HT-29 (cell line): ENCODE measurements around the gene CPPED1. TPM values are rescaled to one million over a fixed set of nuclear protein-coding genes. Genes with fewer than 3 reads are reported as not detected.

ENCODE experiments used
- DNase-seq: peaks from one replicate; pipeline ENCODE4 v3.0.0-alpha.2; 2015; ENCODE audit warnings: low spot score
- total RNA-seq: library from RNA; depleted of rRNA; stranded (reverse); fragments of >200 nt; shearing (Covaris generic); gene quantifications from 2 replicates; pipeline ENCODE4 v1.2.3, GENCODE V29; 2014

Gene CPPED1
- total RNA-seq, 1 experiment from 2014 or later = not detected

DNA sequence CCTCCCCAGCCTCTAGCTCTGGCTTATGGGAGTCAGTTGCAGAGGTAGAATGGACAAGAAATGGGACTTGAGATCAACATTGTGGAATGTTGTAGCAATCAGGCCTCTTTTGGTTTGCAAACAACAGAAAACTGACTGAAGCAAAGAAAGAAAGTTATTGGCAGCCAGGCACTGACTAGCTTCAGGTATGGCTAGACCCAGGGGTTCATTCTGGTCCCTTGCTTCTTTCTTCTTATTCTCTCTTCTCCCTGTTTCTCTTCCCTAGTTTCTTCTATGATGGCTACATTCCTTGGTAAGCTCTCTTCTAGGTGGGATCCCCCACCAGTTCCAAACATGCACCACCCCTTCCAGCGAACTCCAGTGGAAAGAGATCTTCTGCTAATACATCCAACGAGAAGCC, 154.3 kb downstream of the CPPED1 start:
- DNase-seq = no peak

DNA sequence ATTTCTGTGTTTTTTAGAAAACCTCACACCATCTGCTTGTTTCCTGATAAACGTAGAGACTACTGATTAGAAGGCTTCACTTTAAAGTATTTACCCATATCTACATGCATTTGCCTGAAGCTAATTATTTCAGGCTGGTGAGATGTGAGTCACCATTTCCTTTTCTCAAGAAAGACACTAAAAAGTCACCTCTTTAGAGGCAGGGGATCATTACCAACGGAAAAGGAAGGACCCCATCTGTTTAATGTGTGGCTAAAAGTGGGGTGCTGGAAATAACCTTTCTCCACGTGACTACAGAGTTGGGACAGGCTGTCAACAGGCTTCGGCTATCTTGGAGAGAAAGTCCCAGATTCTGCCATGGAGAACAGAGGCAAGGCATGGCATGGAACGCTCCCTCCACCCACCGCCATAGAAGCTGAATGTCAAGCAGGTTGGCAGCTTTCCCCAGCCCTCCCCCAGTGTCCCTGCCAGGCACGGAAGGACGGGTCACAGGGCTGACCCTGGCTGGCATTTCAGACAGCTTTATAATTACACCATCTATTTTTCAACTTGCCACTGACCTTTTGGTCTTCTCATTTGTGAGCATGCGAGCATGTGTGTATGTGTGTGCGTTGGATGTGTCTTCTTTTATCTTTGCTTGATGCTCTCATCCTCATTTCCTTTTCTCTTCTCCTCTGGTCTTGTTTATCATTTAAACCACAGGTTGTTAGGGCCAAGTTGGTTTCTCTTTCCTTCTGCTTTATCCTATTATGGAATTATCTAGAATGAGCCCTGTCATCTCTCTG, 157.0 kb downstream of the CPPED1 start:
- DNase-seq = no peak

GRCh38 chr16:12646098-12646489, 157.6 kb downstream of the CPPED1 start:
- no peak for DNase-seq

GRCh38 chr16:12643034-12643455, 160.6 kb downstream of the CPPED1 start:
- no peak for DNase-seq

DNA sequence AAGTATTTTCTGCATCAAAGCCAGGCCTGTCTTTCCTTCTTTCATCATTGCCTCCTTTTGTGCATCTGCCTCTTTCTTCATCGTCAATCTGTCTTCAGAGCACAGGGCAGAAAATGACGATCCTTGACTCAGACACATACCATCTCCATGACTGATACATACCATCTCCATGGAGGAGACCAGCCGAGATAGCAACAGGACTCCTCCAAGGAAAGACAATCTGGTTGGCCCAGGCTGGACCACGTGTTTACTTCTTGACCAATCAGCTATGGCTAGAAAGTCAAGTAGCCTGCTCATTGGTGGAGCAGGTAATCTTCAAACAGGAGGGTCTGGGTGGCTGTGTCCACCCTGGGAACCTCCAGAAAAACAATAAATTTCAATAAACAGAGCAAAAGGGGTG, 164.6 kb downstream of the CPPED1 start:
- DNase-seq = no peak

- DNase-seq = no peak
Observed at GRCh38 chr16:12637002-12637401, 166.7 kb downstream of the CPPED1 start.

GRCh38 chr16:12629271-12629670, 174.4 kb downstream of the CPPED1 start:
- DNase-seq = no peak

DNA sequence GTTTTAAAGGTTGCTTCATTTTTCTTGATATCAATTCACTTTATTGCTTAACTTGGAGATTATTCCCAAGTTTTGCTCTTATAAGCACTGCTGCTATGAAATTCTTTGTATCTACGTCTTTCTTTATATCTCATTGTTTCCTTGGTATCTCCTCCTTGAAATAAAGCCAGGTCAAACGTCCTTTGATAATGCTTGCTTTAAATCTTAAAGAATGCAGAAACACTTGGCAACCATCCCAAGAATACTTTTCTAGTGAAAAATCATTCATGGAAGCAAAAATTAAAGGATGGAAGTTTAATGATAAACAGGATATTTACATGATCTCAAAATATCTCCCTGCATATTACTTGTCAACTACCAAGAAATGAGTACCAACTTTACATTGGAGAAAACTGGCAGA, 175.2 kb downstream of the CPPED1 start:
- DNase-seq = no peak

DNA sequence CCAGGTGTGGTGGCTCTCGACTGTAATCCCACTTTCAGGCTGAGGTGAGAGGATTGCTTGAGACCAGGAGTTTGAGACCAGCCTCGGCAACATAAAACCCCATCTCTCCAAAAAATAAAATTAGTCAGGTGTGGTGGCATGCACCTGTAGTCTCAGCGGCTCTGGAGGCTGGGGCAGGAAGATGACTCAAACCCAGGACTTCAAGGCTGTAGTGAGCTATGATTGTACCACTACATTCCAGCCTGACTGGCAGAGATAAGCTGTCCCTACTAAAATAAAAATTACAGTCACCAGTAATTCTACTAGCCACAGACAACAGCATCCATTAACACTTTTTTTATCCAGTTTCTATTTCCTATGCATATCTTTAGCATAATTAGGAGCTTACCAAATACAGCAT, 176.3 kb downstream of the CPPED1 start:
- DNase-seq = no peak

- no peak for DNase-seq
Observed at GRCh38 chr16:12626411-12626810, 177.3 kb downstream of the CPPED1 start.

- no peak for DNase-seq
Observed at GRCh38 chr16:12625716-12626115, 178.0 kb downstream of the CPPED1 start.

DNA sequence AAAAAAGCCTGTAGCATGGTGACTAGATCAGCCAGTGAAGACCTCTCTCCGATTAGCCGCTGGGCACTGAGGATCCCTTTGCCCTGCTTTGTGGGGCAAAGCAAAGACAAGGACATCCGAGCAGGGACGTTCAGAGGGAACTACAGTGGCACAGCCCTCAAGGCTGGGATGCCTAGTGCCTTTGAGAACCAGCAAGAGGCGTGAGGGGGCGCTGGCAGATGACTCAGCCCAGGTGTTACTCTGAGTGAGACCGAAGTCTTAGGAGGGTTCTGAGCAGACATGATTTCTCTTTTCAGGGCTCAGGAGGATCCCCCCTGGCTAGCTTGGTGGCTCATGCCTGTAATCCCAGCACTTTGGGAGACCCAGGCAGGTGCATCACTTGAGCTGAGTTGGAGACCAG, 178.6 kb downstream of the CPPED1 start:
- DNase-seq = no peak

DNA sequence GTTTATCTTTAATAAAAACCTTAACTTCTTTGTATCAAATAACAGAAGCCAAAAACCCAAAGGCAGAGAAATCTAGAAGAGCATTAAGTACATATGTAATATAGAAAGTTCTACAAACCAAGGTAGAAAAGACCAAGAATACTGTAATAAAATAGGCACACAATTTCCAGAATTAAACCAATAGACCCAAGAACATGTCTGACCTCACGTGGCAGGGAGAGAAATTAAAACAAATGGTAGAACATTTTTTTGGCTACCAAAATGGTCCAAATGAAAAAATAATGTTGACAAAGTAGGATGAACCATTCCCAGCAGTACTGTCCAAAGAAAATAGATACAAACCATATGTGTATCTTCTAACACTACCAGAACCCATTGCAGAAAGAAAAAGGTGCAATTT, 183.5 kb downstream of the CPPED1 start:
- DNase-seq = no peak

- no peak for DNase-seq
Observed at GRCh38 chr16:12618515-12618914, 185.2 kb downstream of the CPPED1 start.

DNA sequence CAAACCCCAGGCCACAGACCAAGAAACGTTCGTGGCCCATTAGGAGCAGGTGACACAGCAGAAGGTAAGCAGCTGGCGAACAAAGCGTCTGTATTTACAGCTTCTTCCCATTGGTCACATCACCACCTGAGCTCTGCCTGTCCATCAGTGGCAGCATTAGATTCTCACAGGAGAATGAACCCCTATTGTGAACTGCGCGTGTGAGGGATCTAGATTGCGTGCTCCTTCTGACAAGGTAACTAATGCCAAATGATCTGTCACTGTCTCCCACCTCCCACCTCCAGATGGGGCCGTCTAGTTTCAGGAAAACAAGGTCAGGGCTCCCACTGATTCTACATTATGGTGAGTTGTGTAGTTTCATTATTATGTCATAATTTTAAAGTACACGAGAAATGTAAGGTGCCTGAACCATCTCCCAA, 186.3 kb downstream of the CPPED1 start:
- no peak for DNase-seq

DNA sequence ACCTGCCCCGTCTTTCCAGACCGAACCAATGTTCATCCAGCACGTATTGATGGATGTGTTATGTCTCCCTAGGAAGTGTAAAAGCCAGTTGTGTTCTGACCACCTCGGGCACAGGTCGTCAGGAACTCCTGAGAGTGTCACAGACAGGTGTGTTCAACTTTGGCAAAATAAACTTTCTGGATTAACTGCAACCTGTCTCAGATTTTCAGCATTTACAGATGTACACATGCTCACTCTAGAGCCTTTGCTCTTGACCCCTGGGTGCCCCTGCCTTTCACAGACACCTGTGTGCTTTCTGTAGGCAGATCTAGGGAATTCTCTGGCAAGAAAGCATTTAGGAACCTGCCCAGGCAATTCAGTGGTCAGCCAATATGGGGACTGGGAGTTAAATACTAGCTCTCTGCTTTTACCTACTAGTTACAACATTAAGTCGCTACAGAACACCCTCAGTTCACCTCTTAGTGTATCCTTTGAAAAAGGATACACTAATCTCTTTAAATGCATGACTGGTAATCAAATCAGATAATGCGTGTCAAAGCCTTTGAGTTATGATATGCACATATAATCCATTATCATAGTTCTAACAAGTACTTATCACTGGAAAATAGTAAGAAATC, 188.9 kb downstream of the CPPED1 start:
- no peak for DNase-seq

DNA sequence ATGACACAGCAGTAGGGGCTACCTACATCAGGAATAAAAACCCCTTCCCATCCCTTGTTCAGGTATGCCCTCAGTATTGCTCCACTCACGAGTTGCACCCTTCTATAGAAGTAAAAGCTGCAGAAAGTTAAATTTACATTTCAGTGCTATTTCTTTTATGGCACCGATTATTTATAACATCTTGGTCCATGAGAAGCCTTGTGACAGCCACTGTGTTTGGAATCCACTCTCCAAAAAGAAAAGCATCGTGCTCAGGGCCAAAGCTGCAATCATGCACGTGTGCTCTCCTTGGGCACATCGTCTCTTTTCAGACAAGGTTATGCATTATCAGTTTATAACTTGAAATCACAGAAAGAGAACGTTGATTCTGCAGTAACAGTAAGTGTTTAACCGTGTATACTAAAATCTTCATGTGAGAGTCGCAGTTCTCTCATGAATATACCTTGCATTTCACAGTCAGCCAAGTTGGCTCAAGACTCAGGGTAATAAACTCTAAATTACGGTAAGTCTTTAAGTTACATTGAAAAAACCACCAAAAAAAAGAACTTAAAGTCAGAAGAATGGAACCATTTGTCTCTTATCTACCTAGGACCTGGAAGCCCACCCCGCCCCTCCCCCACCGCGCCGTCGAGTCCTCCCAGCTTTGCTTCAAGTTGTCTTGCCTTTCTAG, 189.6 kb downstream of the CPPED1 start:
- no peak for DNase-seq

GRCh38 chr16:12613131-12613991, 190.3 kb downstream of the CPPED1 start:
- peak; percentile 23 for DNase-seq

GRCh38 chr16:12612598-12613101, 191.0 kb downstream of the CPPED1 start:
- peak; percentile 39 for DNase-seq

GRCh38 chr16:12611916-12612597, 191.6 kb downstream of the CPPED1 start:
- no peak for DNase-seq

DNA sequence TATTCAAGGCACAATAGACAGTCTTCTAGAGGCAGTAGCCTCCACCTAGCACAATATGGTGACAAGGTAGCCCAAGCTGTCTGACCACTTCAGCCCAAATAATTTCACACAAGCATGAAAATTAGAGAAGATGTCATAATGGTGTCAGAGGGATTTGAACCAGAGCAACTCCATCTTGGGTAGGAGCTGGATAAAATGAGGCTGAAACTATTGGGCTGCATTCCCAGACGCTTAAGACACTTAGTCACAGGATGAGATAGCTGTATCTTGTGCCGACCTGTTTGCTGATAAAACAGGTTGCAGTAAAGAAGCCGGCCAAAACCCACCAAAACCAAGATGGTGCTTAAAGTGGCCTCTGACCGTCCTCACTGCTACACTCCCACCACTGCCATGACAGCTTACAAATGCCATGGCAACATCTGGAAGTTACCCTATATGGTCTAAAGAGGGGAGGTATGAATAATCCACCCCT, 192.6 kb downstream of the CPPED1 start:
- no peak for DNase-seq
